ENCODE data around the gene VPS4A.
"Not testable (repeated sequence)": the region's sequence is repeated elsewhere in the genome, so short reads cannot be mapped to it uniquely, and the experiment has no call there.

Gene VPS4A

DNA sequence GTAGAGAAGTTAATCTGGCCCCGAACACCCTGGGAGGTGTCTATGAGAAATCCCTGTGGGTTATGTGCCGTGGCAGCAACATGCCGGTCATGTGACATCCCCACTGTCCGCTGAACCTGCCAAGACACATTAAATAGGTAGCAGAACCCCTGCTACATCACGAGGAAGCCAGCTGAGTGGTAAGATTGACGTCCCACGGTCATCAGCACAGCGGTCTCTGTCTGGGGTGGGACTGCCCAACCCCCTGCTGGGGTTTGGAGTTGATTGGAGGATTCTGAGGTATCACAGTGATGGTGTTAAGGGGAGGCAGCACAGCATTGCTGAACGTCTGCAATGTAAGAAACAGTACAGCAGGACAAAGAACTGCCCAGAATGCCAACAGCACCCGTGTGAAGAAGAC, 38.4 kb downstream of the VPS4A start:
- in situ Hi-C loops (cut with MboI; ENCODE audit: low pct_unique_long_range_greater_than_20kb, low sequenced_read_pairs): no loop called here
- no peak for DNase-seq

DNA sequence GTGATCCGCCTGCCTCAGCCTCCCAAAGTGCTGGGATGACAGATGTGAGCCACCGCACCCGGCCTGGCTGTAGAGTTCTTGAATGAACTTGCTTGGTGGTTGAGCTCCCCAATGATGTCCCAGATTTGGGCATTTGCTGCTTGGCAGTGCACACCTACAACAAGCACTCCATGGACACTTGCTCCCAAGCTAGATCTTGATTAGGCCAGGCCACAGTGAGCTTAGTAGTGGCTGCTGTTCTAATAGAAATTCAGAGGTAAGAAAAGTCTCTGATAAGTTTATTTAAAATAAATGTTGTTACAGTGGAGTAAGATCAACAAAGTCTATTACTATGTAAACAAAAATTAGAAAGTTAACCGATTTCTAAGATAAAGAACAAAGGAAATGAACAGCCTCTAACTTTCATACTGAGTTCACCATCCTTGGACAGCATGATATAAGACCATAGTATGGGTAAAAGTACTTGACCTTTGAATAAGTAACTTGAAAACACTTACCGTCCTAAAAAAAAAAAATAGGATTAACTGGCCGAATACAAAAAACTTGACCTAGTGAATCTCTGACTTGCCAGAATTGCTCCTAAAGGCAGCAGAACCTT, 39.5 kb downstream of the VPS4A start:
- in situ Hi-C loops (cut with MboI; ENCODE audit: low pct_unique_long_range_greater_than_20kb, low sequenced_read_pairs): no loop called here

GRCh38 chr16:69351309-69352027, 40.3 kb downstream of the VPS4A start, which contains the start of gene TMED6:
Gene TMED6 (minus strand): TSS chr16:69351786. CDS start chr16:69351753, 33 bp downstream.
- DNase-seq: no peak
- in situ Hi-C loops (cut with MboI; ENCODE audit: low pct_unique_long_range_greater_than_20kb, low sequenced_read_pairs): no loop called here

More for the DNA sequence above, 39.5 kb downstream of the VPS4A start:
- DNase-seq: no peak

GRCh38 chr16:69360070-69360469, 48.9 kb downstream of the VPS4A start:
- in situ Hi-C loops (cut with MboI; ENCODE audit: low pct_unique_long_range_greater_than_20kb, low sequenced_read_pairs); DNase-seq: not testable (repeated sequence)

DNA sequence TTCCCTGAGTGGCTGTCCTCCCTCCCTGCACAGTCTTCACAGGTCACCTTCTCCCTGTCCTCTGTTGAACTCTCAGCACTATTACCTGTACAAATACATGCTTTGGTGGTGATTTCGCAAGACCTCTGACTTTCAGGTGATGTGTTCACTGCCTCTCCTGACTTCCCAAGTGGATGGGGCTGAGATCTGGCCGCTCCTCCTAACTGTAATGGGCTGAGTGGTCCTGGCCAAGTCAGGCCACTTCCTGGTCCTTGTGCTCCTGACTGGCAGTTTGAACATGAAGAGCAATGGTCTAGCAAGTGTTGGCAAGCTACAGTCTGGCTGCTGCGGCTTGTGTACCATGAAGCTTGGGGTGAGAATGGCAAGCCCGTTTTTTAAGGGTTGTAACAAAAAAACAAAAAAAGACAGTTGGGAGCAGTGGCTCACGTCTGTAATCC, 52.1 kb downstream of the VPS4A start:
- no peak for DNase-seq

GRCh38 chr16:69364088-69364487, 52.9 kb downstream of the VPS4A start:
- in situ Hi-C loops (cut with MboI; ENCODE audit: low pct_unique_long_range_greater_than_20kb, low sequenced_read_pairs): no loop called here

More for the DNA sequence above, 52.1 kb downstream of the VPS4A start:
- in situ Hi-C loops (cut with MboI; ENCODE audit: low pct_unique_long_range_greater_than_20kb, low sequenced_read_pairs): no loop called here

GRCh38 chr16:69365901-69366300, 54.8 kb downstream of the VPS4A start:
- DNase-seq: no peak
- in situ Hi-C loops (cut with MboI; ENCODE audit: low pct_unique_long_range_greater_than_20kb, low sequenced_read_pairs): no loop called here

More at GRCh38 chr16:69364088-69364487, 52.9 kb downstream of the VPS4A start:
- DNase-seq: no peak

DNA sequence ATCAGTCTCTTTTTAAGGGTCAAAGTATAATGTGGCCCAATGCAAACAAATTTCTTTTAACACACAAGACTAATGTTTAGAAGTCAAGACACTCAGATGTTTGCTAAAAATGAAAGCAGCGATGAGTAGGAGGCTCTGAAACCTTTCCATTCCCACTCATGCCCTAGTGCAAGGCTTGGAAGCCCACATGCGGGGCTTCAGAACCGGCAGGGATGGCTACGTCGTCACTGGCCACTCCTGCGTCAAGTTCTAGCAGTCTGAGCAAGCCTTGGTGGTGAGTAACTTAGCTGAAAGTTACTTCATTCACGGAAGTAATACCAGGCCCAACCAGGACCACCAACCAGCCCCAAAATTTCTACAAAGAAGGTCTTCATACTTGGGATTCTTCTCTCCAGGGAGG, 55.3 kb downstream of the VPS4A start:
- DNase-seq: no peak
- in situ Hi-C loops (cut with MboI; ENCODE audit: low pct_unique_long_range_greater_than_20kb, low sequenced_read_pairs): no loop called here

GRCh38 chr16:69367980-69368379, 56.8 kb downstream of the VPS4A start:
- DNase-seq: peak; percentile 49
- in situ Hi-C loops (cut with MboI; ENCODE audit: low pct_unique_long_range_greater_than_20kb, low sequenced_read_pairs): no loop called here

GRCh38 chr16:69368866-69369265, 57.7 kb downstream of the VPS4A start:
- in situ Hi-C loops (cut with MboI; ENCODE audit: low pct_unique_long_range_greater_than_20kb, low sequenced_read_pairs): no loop called here
- no peak for DNase-seq

DNA sequence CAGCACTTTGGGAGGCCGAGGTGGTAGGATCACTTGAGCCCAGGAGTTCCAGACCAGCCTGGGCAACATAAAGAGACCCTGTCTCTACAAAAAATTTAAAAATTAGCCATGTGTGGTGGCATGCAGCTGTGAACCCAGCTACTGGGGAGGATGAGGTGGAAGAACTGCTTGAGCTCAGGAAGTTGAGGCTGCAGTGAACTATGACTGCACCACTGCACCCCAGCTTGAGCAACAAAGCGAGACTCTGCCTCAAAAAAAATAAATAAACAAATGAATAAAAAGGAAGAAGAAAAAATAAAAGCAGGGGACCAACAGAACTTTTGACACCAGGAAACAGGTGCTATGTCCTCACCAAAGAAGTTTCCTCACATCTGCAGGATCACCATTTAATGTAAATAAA, 60.4 kb downstream of the VPS4A start:
- in situ Hi-C loops (cut with MboI; ENCODE audit: low pct_unique_long_range_greater_than_20kb, low sequenced_read_pairs): no loop called here
- DNase-seq: no peak

DNA sequence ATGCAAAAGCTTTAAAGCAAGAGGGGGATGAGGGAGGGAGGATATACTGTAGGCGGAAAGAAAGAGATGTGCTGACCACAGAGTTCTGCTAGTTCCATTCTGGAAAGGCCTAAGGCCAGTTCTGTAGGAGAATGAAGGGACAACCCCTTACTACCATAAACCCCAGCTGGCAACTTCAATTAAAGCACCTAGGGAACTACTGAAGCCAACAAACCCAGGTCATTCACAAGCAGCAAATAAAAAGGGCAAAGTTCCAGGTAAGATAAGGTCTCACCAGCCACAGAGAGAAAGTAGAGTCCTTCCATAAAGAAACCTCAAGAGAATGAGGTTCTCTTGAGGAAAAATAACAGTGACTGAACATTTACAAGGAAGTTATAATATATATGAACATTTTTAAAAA, 61.9 kb downstream of the VPS4A start:
- in situ Hi-C loops (cut with MboI; ENCODE audit: low pct_unique_long_range_greater_than_20kb, low sequenced_read_pairs): no loop called here
- DNase-seq: no peak

Measured in KBM-7 (cell line).